Mucosa of descending colon (tissue), 3 donors: ENCODE data around the gene RNF14. TPM values are rescaled to one million over a fixed set of nuclear protein-coding genes. Genes with fewer than 3 reads are reported as not detected.

Experiments used
- ATAC-seq: fragments of 200-7000 bp; cut with Tn5 transposase; one replicate; pipeline ENCODE4 v1.9.1; 2020; ENCODE audit warnings: mild to moderate bottlenecking, moderate library complexity
- DNase-seq, 3 donors: peaks; one replicate each; pipeline ENCODE4 v3.0.0-alpha.2; 2020
- H3K36me3 ChIP-seq: fragments of 200-600 bp; one replicate; pipeline ENCODE4 v1.8.0; 2021; ENCODE audit warnings: low read depth, mild to moderate bottlenecking
- H3K4me1 ChIP-seq: fragments of 200-600 bp; one replicate; pipeline ENCODE4 v1.8.0; 2021; ENCODE audit warnings: low read depth, mild to moderate bottlenecking
- H3K4me3 ChIP-seq: fragments of 200-600 bp; one replicate; pipeline ENCODE4 v1.8.0; 2021; ENCODE audit warnings: mild to moderate bottlenecking
- H3K9me3 ChIP-seq: fragments of 200-600 bp; one replicate; pipeline ENCODE4 v1.8.0; 2021; ENCODE audit warnings: mild to moderate bottlenecking
- intact Hi-C, 2 donors: fragments of 100-400 bp; cut with DNase I in 1 of 2; cut with micrococcal nuclease in 1 of 2; formaldehyde crosslinking; loops; one replicate each; pipeline versions ENCODE4 v1.11.0 to v1.11.1; 2022; cut with DNase I, micrococcal nuclease
- total RNA-seq, 3 donors: library from RNA; stranded (reverse); fragmentation: NEBNext Ultra II Directional in 2 of 3; extraction: Animal tissue kit (Norgen Biotek cat#: 25700) in 2 of 3; gene quantifications; one replicate each; pipeline versions ENCODE4 v1.2.1 to v1.2.4, GENCODE V29; 2021 to 2023
- TF ChIP-seq, protein P1 (sequence below): fragments of 200-600 bp; IDR thresholded peaks from one replicate; pipeline ENCODE4 v1.8.0; 2022; ENCODE audit warnings: antibody characterized with exemption, mild to moderate bottlenecking
- donor health status: DM: no; HTN: no; CAD: no; lungs with moderate emphysema.
- donor health status: DM: no; HTN: no; CAD: no.
- donor health status: DM: no; HTN: yes; CAD: no.

RNF14 gene
- total RNA-seq, 3 donors from 2014 or later = 63.5 to 69.1 (median 67.9) TPM

DNA sequence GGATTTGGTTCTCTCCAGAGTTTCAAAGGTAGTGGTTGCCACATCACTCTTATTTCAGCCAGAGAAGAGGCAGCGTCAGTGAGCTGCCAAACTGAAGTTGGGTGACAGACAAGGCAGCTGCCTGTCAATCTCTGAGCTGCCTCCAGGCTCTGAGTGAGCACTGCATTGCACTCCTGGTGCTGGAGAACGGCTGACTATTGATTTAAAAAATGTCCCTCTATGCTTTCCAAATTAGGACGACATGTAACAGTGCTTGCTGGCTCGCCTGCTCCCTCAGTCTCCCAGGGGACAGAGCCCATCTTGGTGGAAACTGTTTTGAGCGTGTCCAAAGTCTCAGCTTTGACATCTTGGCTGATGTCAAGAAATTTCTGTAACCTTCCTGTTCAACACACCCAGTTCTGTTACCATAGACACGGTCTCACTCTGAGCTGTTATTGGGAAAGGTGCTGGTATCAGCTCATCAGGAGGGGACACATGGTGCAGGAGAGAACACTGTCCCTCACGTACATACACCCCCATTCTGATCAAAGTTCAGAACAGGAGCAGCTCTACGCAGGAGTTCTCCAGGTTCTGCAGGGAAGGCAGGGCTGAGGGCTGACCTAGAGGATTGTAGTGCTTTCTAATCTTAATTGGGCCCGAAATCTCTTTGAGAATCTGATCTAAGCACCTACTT, 26.6 kb upstream of the RNF14 start:
- TF ChIP-seq, protein P1, sequence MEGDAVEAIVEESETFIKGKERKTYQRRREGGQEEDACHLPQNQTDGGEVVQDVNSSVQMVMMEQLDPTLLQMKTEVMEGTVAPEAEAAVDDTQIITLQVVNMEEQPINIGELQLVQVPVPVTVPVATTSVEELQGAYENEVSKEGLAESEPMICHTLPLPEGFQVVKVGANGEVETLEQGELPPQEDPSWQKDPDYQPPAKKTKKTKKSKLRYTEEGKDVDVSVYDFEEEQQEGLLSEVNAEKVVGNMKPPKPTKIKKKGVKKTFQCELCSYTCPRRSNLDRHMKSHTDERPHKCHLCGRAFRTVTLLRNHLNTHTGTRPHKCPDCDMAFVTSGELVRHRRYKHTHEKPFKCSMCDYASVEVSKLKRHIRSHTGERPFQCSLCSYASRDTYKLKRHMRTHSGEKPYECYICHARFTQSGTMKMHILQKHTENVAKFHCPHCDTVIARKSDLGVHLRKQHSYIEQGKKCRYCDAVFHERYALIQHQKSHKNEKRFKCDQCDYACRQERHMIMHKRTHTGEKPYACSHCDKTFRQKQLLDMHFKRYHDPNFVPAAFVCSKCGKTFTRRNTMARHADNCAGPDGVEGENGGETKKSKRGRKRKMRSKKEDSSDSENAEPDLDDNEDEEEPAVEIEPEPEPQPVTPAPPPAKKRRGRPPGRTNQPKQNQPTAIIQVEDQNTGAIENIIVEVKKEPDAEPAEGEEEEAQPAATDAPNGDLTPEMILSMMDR = no peak
- no peak overlapping the region for H3K4me3 ChIP-seq
- no peaks in the 10 kb centered on the region for H3K4me1 ChIP-seq
- intact Hi-C loops = no loop called here
- no peaks in the 10 kb centered on the region for H3K9me3 ChIP-seq
- no peak for ATAC-seq
- no peak for DNase-seq
- no peaks in the 10 kb centered on the region for H3K36me3 ChIP-seq

DNA sequence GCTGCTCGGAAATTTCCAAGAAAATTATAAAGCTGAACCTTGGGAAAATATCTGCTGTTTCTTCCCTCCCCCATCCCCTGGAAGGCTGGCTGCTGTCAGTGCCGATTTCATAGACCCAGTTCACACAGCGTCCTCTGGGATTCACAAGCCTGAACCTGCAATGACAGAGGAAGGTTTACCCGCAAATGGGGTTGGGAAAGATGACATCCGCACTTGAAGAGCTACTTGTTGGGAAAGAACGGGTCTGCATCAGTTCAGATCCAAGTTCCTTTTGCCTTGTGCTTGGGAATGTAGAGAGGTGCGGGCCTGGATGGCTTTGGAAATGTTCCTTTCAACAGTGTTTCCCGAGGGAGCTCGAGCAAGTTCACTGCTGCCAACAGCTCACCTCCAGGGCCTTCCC, 24.8 kb upstream of the RNF14 start:
- ATAC-seq = no peak
- H3K4me1 ChIP-seq = no peaks in the 10 kb centered on the region
- no peak for DNase-seq
- intact Hi-C loops = no loop called here
- no peaks in the 10 kb centered on the region for H3K36me3 ChIP-seq
- TF ChIP-seq, protein P1 = no peak
- H3K9me3 ChIP-seq = no peaks in the 10 kb centered on the region
- no peak overlapping the region for H3K4me3 ChIP-seq

DNA sequence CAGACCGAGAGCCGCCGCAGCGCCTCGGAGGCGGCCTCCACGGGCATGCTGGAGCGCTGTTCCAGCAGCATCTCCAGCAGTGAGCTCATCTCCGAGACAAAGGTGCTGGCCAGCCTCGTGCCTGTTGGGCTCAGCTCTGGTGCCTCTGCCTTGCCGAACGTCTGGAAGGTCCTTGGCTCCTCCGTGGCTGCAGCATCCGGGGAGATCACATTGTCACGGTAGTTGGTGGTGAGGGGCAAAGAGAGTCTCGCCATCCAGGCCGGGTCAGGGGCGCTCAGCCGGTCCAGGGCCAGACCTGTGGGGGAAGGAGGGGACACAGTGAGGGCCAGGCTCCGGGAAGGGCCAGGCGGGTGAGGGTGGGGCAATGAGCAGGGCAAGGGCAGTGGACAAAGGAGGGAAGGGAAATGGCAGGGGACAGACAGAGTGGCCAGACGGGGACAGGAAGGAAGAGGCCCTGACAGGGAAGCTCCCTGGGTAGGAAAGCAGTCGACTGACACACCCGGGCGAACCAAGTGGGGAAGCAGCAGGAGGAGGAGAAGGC, 23.3 kb upstream of the RNF14 start:
- no peaks in the 10 kb centered on the region for H3K4me1 ChIP-seq
- H3K4me3 ChIP-seq = no peak overlapping the region
- TF ChIP-seq, protein P1 = no peak
- no peaks in the 10 kb centered on the region for H3K36me3 ChIP-seq
- no peaks in the 10 kb centered on the region for H3K9me3 ChIP-seq
- no peak for DNase-seq
- ATAC-seq = peak; percentile 26
- intact Hi-C loops = no loop called here

DNA sequence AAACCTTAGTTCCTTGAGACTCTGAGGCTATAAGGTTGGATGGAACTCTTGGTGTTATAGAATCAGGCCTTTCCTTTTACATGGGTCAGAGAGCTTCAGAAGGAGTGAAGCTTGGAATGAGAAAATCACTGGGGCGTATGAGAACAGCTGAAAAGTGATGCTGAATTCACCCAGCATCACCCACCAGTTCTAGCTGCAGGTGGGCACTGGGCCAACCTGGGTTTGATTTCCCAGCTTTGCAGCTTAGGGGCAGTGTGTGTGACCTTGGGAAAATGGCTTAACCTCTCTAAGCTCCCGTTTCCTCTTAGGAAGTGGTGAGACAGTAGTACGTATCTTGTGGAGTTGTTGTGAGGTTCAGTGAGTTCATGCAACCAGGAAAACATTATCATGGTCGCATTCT, 21.6 kb upstream of the RNF14 start:
- DNase-seq = no peak
- intact Hi-C loops = no loop called here
- TF ChIP-seq, protein P1 = no peak
- Histone ChIP-seq H3K9me3 (no peaks in the 10 kb centered on the region), H3K36me3 (no peaks in the 10 kb centered on the region), H3K4me3 (no peak overlapping the region), H3K4me1 (no peaks in the 10 kb centered on the region)
- ATAC-seq = no peak

DNA sequence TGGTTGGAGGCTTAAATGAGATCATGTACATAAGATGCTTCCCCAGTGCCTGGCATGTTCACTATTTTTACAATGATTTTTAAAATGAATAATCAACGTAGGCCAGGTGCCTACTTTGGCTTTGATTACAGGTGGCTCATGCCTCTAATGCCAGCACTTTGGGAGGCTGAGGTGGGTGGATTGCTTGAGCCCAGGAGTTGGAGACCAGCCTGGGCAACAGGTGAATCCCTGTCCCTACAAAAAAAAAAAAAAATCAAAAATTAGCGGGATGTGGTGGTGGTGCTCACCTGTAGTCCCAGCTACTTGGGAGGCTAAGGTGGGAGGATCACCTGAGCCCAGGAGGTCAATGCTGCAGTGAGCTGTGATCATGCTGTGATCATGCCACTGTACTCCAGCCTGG, 20.1 kb upstream of the RNF14 start:
- Histone ChIP-seq H3K4me1 (no peaks in the 10 kb centered on the region), H3K4me3 (no peak overlapping the region), H3K9me3 (no peaks in the 10 kb centered on the region), H3K36me3 (no peaks in the 10 kb centered on the region)
- ATAC-seq (no peak), DNase-seq (no peak)
- TF ChIP-seq, protein P1 = no peak
- intact Hi-C loops = no loop called here
